Naive B cell (primary cell): Measurements from ENCODE around the gene CNRIP1. TPM values are rescaled to one million over a fixed set of nuclear protein-coding genes. Genes with fewer than 3 reads are reported as not detected.
A peak's percentile ranks its signal among the peaks of the same experiment; 100 is the strongest.
"Not testable (repeated sequence)": the region's sequence is repeated elsewhere in the genome, so short reads cannot be mapped to it uniquely, and the experiment has no call there.

Experiments used
- ATAC-seq, 2 donors: fragments of 150-1000 bp; cut with Tn5 transposase; 2 replicates each; pipeline ENCODE4 v1.10.0; 2021; ENCODE audit warnings: low read depth in 2 of 2, mild to moderate bottlenecking in 2 of 2, moderate library complexity in 2 of 2
- DNase-seq: peaks from one replicate; pipeline ENCODE4 v3.0.0; 2022
- H3K27ac Mint-ChIP-seq, 6 donors: one replicate each; pipeline ENCODE4 v1.8.0; 2020 to 2022; ENCODE audit warnings: mild to moderate bottlenecking in 6 of 6, mixed read lengths in 6 of 6, moderate library complexity in 5 of 6, inconsistent platforms in 2 of 6
- H3K27me3 Mint-ChIP-seq, 3 donors: one replicate each; pipeline ENCODE4 v1.8.0; 2021 to 2022; ENCODE audit warnings: mixed read lengths in 3 of 3, mild to moderate bottlenecking in 1 of 3
- H3K36me3 Mint-ChIP-seq, 2 donors: one replicate each; pipeline ENCODE4 v1.8.0; 2020 to 2022; ENCODE audit warnings: mixed read lengths in 2 of 2, inconsistent platforms in 1 of 2, mild to moderate bottlenecking in 1 of 2
- H3K4me1 Mint-ChIP-seq, 3 donors: one replicate each; pipeline ENCODE4 v1.8.0; 2020 to 2022; ENCODE audit warnings: mixed read lengths in 3 of 3, inconsistent platforms in 1 of 3, mild to moderate bottlenecking in 1 of 3, moderate library complexity in 1 of 3
- H3K4me3 Mint-ChIP-seq, 8 donors: one replicate each; pipeline ENCODE4 v1.8.0; 2020 to 2022; ENCODE audit warnings: mild to moderate bottlenecking in 8 of 8, mixed read lengths in 8 of 8, moderate library complexity in 8 of 8, inconsistent platforms in 2 of 8
- H3K9me3 Mint-ChIP-seq, 7 donors: one replicate each; pipeline ENCODE4 v1.8.0; 2020 to 2022; ENCODE audit warnings: mixed read lengths in 7 of 7, mild to moderate bottlenecking in 5 of 7, inconsistent platforms in 2 of 7, moderate library complexity in 1 of 7
- polyA plus RNA-seq, 6 donors: library from polyadenylated mRNA; unstranded; fragments of 300-500 nt; fragmentation: Illumina TruSeq; gene quantifications; one replicate each; pipeline ENCODE4 v1.2.3, GENCODE V29; 2021; ENCODE audit warnings: low read depth in 6 of 6

Gene CNRIP1
- polyA plus RNA-seq, 6 donors from 2014 or later, result not detected

DNA sequence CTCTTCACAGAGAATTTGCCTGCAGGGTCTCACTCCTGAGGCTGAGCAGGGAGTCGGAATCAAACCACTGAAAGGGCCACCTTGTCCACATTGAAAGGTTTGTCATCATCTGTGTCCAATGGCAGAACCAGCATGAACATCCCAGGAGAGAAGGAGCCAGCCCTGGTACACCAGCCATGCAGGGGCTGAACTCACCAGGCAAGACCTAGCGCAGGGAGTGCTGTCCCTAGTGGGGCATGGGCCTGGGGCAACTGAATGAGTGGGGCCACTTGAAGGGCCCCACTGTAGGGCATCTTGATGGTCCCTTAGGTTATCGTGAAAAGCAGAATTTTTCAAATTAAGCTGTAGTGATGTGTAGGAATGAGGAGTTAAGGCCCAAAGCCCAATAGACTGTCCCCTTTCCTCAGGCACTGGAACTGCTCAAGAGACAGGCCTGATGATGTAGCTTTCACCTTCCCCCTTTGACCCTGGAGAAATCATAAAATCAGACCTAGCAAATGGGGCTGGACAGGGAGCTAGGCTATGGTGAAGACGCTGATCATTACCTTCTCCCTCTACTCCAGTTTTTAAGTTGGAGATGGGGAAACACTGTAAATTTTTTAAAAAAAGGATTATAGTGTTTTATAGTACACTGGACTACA is 37.0 kb upstream of the CNRIP1 start:
- H3K27ac Mint-ChIP-seq, result peak overlapping the region in 1 of 6 donors; percentile 36
- H3K36me3 Mint-ChIP-seq, result no peaks in the 10 kb centered on the region
- H3K4me3 Mint-ChIP-seq, result no peak overlapping the region
- H3K9me3 Mint-ChIP-seq, result no peaks in the 10 kb centered on the region
- ATAC-seq, result no peak
- H3K27me3 Mint-ChIP-seq, result no peaks in the 10 kb centered on the region
- peaks cover under 1 to 14% (median 7%) of the 10 kb centered on the region in 3 donors for H3K4me1 Mint-ChIP-seq
- DNase-seq, result no peak

DNA sequence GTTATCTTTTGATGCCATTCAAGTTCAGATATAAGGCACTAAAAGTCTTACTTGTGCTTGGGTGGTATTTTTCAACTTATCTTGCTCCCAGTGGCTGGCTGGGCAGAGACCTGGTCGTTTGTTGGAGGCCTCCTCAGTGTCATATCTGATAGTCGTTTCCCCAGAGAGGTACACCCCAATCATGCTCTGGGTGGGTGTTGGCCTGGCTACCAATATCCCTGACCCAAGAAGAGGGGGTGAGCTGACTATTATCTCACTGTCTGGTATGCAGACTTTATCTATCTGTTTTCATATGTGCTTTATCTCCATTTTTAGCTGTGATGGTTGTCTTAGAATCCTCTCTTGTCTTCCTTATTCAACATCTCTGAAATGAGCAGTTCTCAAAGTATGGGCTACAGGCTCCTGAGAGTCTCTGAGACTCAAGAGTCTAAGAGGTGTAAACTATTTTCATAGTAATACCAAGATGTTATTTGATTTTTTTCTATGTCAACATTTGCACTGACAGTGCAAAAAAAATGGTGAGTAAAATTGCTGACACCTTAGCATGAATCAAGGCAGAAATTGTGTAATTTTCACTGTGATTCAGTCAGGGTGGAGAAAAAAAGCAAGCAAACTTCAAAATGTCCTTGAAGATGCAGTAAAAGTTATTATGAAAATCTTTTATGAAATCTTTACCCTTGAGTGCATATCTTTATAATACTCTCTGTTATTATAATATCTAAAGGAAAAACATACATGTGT is 33.1 kb upstream of the CNRIP1 start:
- H3K4me1 Mint-ChIP-seq, result peaks cover 0 to 5% (median 2%) of the 10 kb centered on the region in 3 donors
- H3K27ac Mint-ChIP-seq, result peak overlapping the region in 1 of 6 donors; percentile 90
- no peak for ATAC-seq
- no peaks in the 10 kb centered on the region for H3K36me3 Mint-ChIP-seq
- DNase-seq, result no peak
- H3K9me3 Mint-ChIP-seq, result peaks cover 0 to 8% (median 0%) of the 10 kb centered on the region in 7 donors
- H3K4me3 Mint-ChIP-seq, result no peak overlapping the region
- H3K27me3 Mint-ChIP-seq, result peaks cover 0 to 12% (median 5%) of the 10 kb centered on the region in 3 donors

DNA sequence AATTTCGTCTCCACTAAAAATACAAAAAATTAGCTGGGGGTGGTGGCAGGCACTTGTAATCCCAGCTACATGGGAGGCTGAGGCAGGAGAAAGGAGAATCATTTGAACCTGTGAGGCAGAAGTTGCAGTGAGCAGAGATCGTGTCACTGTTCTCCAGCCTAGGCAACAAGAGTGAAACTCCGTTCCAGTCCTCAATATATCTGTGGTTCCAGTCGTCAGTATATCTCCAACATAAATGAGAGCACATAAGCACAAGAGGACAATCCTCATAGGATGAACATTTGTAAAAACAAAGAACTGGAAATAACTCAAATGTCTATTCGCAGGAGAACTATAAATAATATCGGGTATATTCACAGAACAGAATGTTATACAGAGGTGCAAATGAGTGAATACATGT is 32.2 kb upstream of the CNRIP1 start:
- Mint-ChIP-seq H3K27me3 (peaks cover 2 to 20% (median 12%) of the 10 kb centered on the region in 3 donors), H3K36me3 (no peaks in the 10 kb centered on the region), H3K9me3 (peaks cover 0 to 8% (median 0%) of the 10 kb centered on the region in 7 donors), H3K4me1 (no peaks in the 10 kb centered on the region), H3K4me3 (no peak overlapping the region), H3K27ac (no peak overlapping the region)
- DNase-seq (no peak), ATAC-seq (no peak)

DNA sequence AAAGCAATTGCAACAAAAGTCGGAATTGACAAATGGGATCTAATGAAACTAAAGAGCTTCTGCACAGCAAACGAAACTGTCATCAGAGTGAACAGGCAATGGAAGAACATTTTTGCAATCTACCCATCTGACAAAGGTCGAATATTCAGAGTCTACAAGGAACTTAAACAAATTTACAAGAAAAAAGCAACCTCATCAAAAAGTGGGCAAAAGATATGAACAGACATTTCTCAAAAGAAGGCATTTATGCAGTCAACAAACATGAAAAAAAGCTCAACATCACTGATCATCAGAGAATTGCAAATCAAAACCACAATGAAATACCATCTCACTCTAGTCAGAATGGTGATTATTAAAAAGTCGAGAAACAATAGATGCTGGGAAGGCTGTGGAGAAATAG is 29.3 kb upstream of the CNRIP1 start:
- not testable (repeated sequence) for H3K27ac Mint-ChIP-seq, H3K4me3 Mint-ChIP-seq, H3K36me3 Mint-ChIP-seq, H3K4me1 Mint-ChIP-seq, H3K9me3 Mint-ChIP-seq, ATAC-seq, DNase-seq
- peaks cover 9 to 30% (median 18%) of the 10 kb centered on the region in 3 donors for H3K27me3 Mint-ChIP-seq

DNA sequence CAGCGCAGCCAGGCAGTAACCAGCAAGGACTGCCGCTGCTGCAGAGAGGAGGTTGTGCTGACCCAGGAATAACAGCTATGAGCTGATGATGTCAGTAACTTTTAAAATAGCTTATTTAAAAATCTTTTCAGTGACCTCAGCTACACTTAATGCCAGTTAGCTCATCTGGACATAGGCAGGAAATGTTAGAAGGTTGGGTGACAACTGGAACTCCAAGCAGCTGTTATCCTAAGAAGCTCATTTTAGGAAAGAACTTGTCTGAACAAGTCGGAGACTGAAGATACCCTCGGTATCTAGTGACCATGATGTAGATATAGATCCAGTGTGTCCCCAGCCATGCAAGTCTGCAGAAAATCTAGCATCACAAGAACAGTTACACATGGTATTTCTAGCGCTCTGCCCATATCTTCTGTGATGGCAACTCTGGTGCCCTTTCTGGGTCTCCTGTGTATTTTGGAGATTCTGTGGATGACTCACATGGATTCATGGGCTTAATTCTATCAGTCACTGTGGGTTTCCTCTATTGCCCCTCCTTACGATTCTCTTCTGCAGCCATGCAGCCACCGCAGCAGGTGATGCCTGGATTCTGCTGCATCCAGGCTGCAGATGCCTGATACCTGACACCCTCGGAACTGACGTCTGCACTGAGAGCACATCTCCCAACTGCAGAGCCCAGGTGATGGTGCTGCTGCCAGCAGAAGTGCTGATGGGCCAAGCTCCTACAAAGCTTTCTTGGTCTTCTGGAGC is 25.6 kb upstream of the CNRIP1 start:
- DNase-seq (no peak), ATAC-seq (no peak)
- Mint-ChIP-seq H3K9me3 (peaks cover 0 to 8% (median 0%) of the 10 kb centered on the region in 7 donors), H3K4me1 (peaks cover 5 to 7% (median 5%) of the 10 kb centered on the region in 3 donors), H3K36me3 (no peaks in the 10 kb centered on the region), H3K27ac (no peak overlapping the region), H3K4me3 (no peak overlapping the region), H3K27me3 (peaks cover 9 to 35% (median 29%) of the 10 kb centered on the region in 3 donors)

DNA sequence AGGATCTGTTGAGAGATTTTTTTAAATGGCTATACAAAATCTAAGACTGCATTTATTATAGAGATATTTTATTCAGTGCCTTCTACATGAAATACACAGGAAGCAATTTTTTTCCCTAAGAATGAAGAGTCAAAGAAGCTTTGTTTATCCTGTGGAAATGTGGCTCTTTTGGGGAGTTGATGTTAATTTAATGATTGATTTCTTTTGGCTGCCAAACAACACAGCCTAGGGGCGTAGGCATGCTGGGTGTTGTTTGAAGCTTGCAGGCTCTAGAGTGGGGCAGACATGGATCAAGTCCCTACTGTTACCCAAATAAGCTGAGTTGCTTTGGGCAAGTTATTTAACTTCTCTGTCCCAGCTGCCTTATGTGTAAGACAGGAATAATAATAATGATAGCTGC is 24.3 kb upstream of the CNRIP1 start:
- peaks cover 9 to 35% (median 32%) of the 10 kb centered on the region in 3 donors for H3K27me3 Mint-ChIP-seq
- H3K9me3 Mint-ChIP-seq, result peaks cover 0 to 7% (median 0%) of the 10 kb centered on the region in 7 donors
- no peak overlapping the region for H3K4me3 Mint-ChIP-seq
- no peak for ATAC-seq
- peak overlapping the region in 1 of 6 donors; percentile 18 for H3K27ac Mint-ChIP-seq
- H3K4me1 Mint-ChIP-seq, result peaks cover 5 to 7% (median 5%) of the 10 kb centered on the region in 3 donors
- no peak for DNase-seq
- no peaks in the 10 kb centered on the region for H3K36me3 Mint-ChIP-seq

DNA sequence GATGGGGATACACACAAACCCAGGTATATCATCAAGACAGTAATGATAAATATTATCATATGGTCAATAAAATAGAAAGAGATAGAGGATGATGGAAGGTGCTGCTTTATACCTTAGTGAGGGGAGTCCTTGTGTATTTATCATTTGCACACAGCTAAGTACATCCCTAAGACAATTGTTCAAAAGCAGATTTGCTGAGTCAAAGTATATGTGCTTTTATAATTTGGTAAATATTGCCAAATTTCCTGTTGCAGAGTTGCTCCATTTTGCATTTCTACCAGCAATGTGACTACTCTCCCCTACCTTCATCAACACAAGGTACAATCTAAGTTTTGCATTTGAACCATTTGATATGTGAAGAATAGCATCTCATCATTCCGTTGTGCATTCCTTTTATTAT is 22.7 kb upstream of the CNRIP1 start:
- Mint-ChIP-seq H3K27ac (no peak overlapping the region), H3K36me3 (no peaks in the 10 kb centered on the region), H3K27me3 (peaks cover 9 to 24% (median 19%) of the 10 kb centered on the region in 3 donors), H3K4me3 (no peak overlapping the region), H3K4me1 (peaks cover 5 to 7% (median 5%) of the 10 kb centered on the region in 3 donors), H3K9me3 (no peaks in the 10 kb centered on the region)
- DNase-seq (no peak), ATAC-seq (no peak)

DNA sequence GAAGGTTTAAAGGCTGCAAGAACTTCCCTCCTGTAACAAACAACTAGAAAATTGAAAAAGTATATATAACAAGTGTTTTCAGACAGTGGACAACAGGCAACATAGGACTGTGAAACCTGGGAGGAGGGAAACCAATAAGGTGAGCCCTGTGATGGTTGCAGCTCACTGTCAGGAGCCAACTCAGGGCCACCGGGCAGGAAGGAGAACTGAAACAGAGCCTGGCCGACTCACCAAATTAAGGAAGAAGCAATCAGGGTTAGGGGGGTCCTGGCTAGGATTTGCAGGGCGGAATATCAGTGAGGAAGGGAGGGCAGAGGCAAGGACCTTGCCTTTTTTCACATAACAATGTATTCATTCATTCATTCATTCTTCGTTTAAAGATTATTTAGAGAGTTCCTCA is 21.8 kb upstream of the CNRIP1 start:
- ATAC-seq, result peak in 1 of 2 donors; percentile 56
- no peak overlapping the region for H3K4me3 Mint-ChIP-seq

DNA sequence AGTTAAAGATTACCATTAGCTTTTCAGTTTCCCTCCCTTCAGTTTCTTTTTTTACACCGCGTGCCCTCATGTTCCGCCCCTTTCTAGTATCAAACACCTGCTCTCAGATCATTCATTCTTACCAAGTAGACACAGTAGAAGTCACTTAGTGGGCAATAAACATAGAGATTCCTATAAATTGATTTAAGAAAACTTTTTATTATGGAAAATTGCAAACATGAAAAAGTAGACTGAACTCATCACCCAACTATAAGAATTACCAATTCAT is 21.2 kb upstream of the CNRIP1 start:
- H3K27me3 Mint-ChIP-seq, result peaks cover 0 to 14% (median 6%) of the 10 kb centered on the region in 3 donors
- no peak overlapping the region for H3K4me3 Mint-ChIP-seq
- no peaks in the 10 kb centered on the region for H3K36me3 Mint-ChIP-seq
- H3K9me3 Mint-ChIP-seq, result no peaks in the 10 kb centered on the region
- H3K4me1 Mint-ChIP-seq, result peaks cover 5 to 7% (median 5%) of the 10 kb centered on the region in 3 donors
- no peak for DNase-seq
- no peak for ATAC-seq
- no peak overlapping the region for H3K27ac Mint-ChIP-seq

More for the DNA sequence above, 21.8 kb upstream of the CNRIP1 start:
- Mint-ChIP-seq H3K4me1 (peaks cover 5 to 7% (median 5%) of the 10 kb centered on the region in 3 donors), H3K27me3 (peaks cover 4 to 16% (median 10%) of the 10 kb centered on the region in 3 donors), H3K9me3 (no peaks in the 10 kb centered on the region), H3K36me3 (no peaks in the 10 kb centered on the region), H3K27ac (peak overlapping the region in 1 of 6 donors; percentile 29)
- no peak for DNase-seq

DNA sequence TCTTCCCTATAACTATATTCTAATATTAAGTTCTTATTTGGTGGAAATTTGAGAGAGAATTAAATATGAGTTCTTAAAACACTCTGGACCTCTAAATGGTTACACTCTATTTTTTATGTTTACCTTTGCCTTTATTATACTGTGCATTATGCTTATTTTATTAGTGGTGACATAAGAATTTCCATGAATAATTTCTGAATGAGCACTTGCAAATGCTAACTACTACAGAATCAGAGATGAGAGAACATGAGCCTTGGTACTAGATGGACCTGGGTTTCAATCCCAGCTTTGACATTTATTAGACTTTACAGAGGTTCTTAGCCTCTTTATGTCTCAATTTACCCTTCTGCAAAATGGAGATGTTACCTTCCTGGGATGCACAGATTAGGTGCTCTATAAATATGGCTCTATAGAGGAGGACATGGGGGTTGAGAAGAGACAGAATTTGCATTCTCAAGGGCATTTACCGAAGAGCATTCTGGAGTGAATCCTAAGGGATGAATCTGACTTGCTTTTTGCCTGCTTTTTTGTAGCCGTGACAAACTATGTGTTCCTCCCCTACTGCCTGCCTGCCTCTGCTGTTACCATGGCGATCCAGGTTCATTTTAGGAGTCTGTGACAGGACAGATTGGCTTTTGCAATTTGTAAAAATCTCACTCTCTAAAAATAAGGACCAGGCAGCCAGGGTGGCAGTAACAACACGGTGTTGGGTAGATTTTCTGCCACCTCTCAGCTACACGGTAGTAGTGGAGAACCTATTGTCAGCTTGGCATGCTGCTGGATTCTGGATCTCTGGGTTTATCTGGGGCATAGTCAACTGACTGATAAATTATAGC is 20.7 kb upstream of the CNRIP1 start:
- Mint-ChIP-seq H3K4me3 (no peak overlapping the region), H3K27me3 (peaks cover 0 to 14% (median 5%) of the 10 kb centered on the region in 3 donors), H3K36me3 (no peaks in the 10 kb centered on the region), H3K9me3 (no peaks in the 10 kb centered on the region), H3K27ac (no peak overlapping the region), H3K4me1 (peaks cover 5 to 7% (median 5%) of the 10 kb centered on the region in 3 donors)
- ATAC-seq, result no peak
- DNase-seq, result no peak

DNA sequence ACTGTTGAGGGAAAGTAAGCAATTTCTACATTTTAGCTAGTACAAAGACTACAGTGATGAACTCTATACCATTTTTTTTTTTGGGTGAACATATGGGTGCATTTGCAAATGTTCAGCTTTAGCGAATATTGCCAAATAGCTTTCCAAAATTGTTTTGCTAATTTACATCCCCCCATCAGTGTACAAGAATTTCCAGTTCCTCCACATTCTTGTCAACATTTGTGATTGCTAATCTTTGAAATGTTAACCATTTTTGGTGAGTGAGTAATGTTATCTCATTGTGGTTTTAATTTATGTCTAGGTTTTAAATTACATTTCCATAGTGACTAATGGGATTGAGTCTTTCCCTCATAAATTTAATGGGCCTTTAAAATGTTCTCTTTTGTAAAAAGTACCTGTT is 16.4 kb upstream of the CNRIP1 start:
- Mint-ChIP-seq H3K36me3 (no peaks in the 10 kb centered on the region), H3K27me3 (peaks cover 0 to 12% (median 11%) of the 10 kb centered on the region in 3 donors), H3K27ac (no peak overlapping the region), H3K4me3 (no peak overlapping the region), H3K9me3 (no peaks in the 10 kb centered on the region), H3K4me1 (no peaks in the 10 kb centered on the region)
- DNase-seq (no peak), ATAC-seq (no peak)

DNA sequence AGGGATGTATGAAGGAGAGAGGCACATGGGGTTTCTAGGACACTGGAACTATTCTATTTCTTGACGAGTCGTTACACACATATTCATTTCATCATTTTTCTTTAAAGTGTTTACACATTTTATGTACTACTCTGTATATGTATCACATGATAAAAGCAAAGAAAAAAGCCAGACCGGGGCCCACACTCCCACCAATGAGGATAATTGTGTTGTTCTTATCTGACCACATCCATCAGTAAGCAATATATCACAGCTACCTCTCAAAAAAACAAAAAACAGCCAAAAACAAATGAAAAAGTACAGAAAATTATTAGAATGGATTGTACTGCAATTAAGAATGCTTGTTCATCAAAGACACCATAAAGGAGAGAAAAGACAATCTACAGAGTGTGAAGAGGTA is 14.2 kb upstream of the CNRIP1 start:
- ATAC-seq (no peak), DNase-seq (no peak)
- Mint-ChIP-seq H3K4me3 (no peak overlapping the region), H3K9me3 (no peaks in the 10 kb centered on the region), H3K4me1 (no peaks in the 10 kb centered on the region), H3K27me3 (peaks cover 0 to 8% (median 0%) of the 10 kb centered on the region in 3 donors), H3K27ac (no peak overlapping the region), H3K36me3 (no peaks in the 10 kb centered on the region)

DNA sequence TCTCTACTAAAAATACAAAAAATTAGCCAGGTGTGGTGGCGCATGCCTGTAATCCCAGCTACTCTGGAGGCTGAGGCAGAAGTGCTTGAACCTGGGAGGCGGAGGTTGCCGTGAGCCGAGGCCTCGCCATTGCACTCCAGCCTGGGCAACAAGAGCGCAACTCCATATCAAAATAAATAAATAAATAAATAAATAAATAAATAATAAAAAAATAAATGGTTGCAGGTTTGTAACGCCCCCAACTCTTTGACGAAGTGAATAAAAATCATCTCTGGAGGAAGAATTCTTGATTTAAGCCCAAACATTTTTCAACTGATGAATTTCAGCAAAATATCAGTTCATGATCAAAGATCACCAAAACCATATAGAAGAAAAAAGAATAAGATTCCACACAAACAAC is 13.3 kb upstream of the CNRIP1 start:
- Mint-ChIP-seq H3K27ac (no peak overlapping the region), H3K9me3 (no peaks in the 10 kb centered on the region), H3K4me3 (no peak overlapping the region), H3K4me1 (no peaks in the 10 kb centered on the region), H3K27me3 (peaks cover 0 to 11% (median 0%) of the 10 kb centered on the region in 3 donors), H3K36me3 (no peaks in the 10 kb centered on the region)
- ATAC-seq (no peak), DNase-seq (no peak)
